Activated CD8-positive, alpha-beta T cell treated with anti-CD3 and anti-CD28 coated beads, Interleukin-2, amount 10 ng/mL, durations not matched to agents 7 days and 5 days (primary cell): Measurements from ENCODE around the gene B4GAT1. TPM values are rescaled to one million over a fixed set of nuclear protein-coding genes. Genes with fewer than 3 reads are reported as not detected.
"Not testable (repeated sequence)": the region's sequence is repeated elsewhere in the genome, so short reads cannot be mapped to it uniquely, and the experiment has no call there.

Experiments used
- ATAC-seq: fragments of 150-1000 bp; cut with Tn5 transposase; one replicate; pipeline ENCODE4 v1.10.0; 2021; ENCODE audit warnings: moderate library complexity
- CTCF ChIA-PET: fragments of 350-600 bp; sonication (Branson Sonifier 250); formaldehyde crosslinking; loops from one replicate; lab custom pipeline; 2021; ENCODE audit warnings: antibody characterized with exemption; lab: Charles Lee
- POLR2A ChIA-PET: fragments of 350-600 bp; sonication (Branson Sonifier 250); formaldehyde crosslinking; loops from one replicate; lab custom pipeline; 2021; ENCODE audit warnings: antibody characterized with exemption; lab: Charles Lee
- DNase-seq: peaks from one replicate; pipeline ENCODE4 v3.0.0-alpha.2; 2020
- H3K27ac Mint-ChIP-seq: one replicate; pipeline ENCODE4 v1.8.0; 2021; ENCODE audit warnings: mild to moderate bottlenecking, mixed read lengths
- H3K27me3 Mint-ChIP-seq: one replicate; pipeline ENCODE4 v1.8.0; 2021; ENCODE audit warnings: low read depth, mixed read lengths
- H3K36me3 Mint-ChIP-seq: one replicate; pipeline ENCODE4 v1.8.0; 2021; ENCODE audit warnings: low read depth, mixed read lengths
- H3K4me1 Mint-ChIP-seq: one replicate; pipeline ENCODE4 v1.8.0; 2021; ENCODE audit warnings: low read depth, mixed read lengths
- H3K4me3 Mint-ChIP-seq: one replicate; pipeline ENCODE4 v1.8.0; 2021; ENCODE audit warnings: mild to moderate bottlenecking, mixed read lengths
- H3K9me3 Mint-ChIP-seq: one replicate; pipeline ENCODE4 v1.8.0; 2022; ENCODE audit warnings: mixed read lengths; ENCODE audit not compliant: insufficient read depth
- total RNA-seq, 2 experiments: library from RNA; stranded (reverse); gene quantifications; one replicate each; pipeline ENCODE4 v1.2.3, GENCODE V29; 2021

B4GAT1 gene
- total RNA-seq, 2 experiments from 2014 or later, result 7.6 TPM

DNA sequence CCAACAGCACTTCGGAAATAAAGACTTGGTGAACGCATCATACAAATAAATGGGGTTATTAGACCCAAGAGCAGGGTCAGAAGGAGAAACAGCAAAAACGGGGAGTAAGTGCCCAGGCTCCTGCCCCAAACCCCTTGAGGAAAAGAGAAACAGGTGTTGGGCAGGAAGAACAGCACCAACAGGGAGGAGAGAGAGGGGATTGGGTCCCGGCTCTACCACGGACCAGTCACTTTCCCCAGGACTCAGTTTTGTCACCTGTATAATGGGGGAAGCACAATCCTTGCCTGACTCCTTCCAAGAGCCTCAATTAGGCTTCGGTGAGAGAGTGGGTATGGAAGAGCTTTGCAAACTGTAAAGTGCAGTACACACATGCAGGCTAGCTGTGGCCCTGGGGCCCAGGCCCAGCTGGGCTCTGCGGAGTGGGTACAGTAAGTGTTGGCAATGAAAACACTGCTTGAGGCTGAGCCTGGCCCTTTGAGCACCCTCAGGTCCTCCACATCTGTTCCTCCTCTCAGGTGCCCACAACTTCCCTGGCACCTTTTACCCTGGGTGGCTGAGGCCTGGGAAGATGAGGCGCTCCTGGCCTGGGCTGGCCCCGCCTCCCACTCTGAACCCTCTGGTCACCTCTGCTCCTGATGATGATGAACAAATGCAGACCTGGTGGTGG is 15.2 kb upstream of the B4GAT1 start:
- Mint-ChIP-seq H3K4me1 (no peaks in the 10 kb centered on the region), H3K36me3 (no peaks in the 10 kb centered on the region), H3K27me3 (no peaks in the 10 kb centered on the region), H3K27ac (peak overlapping the region; percentile 9), H3K9me3 (no peaks in the 10 kb centered on the region), H3K4me3 (no peak overlapping the region)
- CTCF ChIA-PET, result interaction anchor here (1.0 to 3.8 kb wide), 12 partner anchors 9 to 74 kb away, joined by 4 to 44 read pairs (median 7); partner anchors contain the start of genes B4GAT1, BRMS1, RIN1 and SLC29A2
- DNase-seq (no peak), ATAC-seq (no peak)
- POLR2A ChIA-PET, result no interaction called here

DNA sequence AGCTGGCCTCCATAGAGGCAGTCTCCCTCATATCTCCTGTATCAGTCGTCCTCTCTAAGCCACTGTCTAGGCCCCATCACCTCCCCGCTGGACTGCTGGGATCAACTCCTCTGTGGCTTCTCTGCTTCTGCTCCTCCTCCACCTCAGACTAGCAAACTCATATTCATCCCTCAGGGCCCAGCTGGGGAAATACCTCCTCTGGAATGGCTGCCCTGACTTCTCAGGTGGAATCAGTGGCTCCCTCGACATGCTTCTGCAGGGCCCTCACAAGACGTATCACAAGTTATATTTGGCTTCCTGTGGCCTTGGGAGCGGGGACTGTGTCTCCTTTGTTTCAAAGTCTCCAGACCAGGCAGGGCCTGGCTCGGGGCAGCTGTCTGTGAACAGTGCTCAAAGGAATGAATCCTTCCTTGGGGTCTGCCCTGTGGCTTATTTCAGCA is 14.1 kb upstream of the B4GAT1 start:
- H3K27ac Mint-ChIP-seq, result no peak overlapping the region
- no peak overlapping the region for H3K4me3 Mint-ChIP-seq
- H3K27me3 Mint-ChIP-seq, result no peaks in the 10 kb centered on the region
- H3K36me3 Mint-ChIP-seq, result no peaks in the 10 kb centered on the region
- ChIA-PET POLR2A (no interaction called here), CTCF (interaction anchor here (1.3 to 3.8 kb wide), 4 partner anchors 14 to 28 kb away, joined by 3 to 22 read pairs (median 7); partner anchors contain the start of gene B4GAT1)
- ATAC-seq (no peak), DNase-seq (no peak)
- H3K4me1 Mint-ChIP-seq, result no peaks in the 10 kb centered on the region
- H3K9me3 Mint-ChIP-seq, result no peaks in the 10 kb centered on the region

GRCh38 chr11:66360406-66361073 is 13.1 kb upstream of the B4GAT1 start:
- DNase-seq (no peak), ATAC-seq (no peak)
- no peak overlapping the region for H3K4me3 Mint-ChIP-seq
- POLR2A ChIA-PET, result no interaction called here
- no peaks in the 10 kb centered on the region for H3K36me3 Mint-ChIP-seq
- H3K4me1 Mint-ChIP-seq, result no peaks in the 10 kb centered on the region
- H3K27me3 Mint-ChIP-seq, result no peaks in the 10 kb centered on the region
- H3K9me3 Mint-ChIP-seq, result no peaks in the 10 kb centered on the region
- CTCF ChIA-PET, result interaction anchor here (0.7 to 1.8 kb wide), 3 partner anchors 13 to 49 kb away, joined by 3 to 4 read pairs (median 3); partner anchors contain the start of gene B4GAT1
- no peak overlapping the region for H3K27ac Mint-ChIP-seq

- CTCF ChIA-PET, result interaction anchor here (0.7 kb wide), 1 partner anchor 48 kb away, joined by 3 read pairs; no protein-coding TSS in a partner anchor
- H3K4me3 Mint-ChIP-seq, result no peak overlapping the region
- DNase-seq (no peak), ATAC-seq (no peak)
- no peaks in the 10 kb centered on the region for H3K4me1 Mint-ChIP-seq
- POLR2A ChIA-PET, result no interaction called here
- no peaks in the 10 kb centered on the region for H3K36me3 Mint-ChIP-seq
- no peak overlapping the region for H3K27ac Mint-ChIP-seq
- H3K27me3 Mint-ChIP-seq, result no peaks in the 10 kb centered on the region
- no peaks in the 10 kb centered on the region for H3K9me3 Mint-ChIP-seq
Measured at GRCh38 chr11:66359662-66360087, 12.2 kb upstream of the B4GAT1 start.

GRCh38 chr11:66350560-66351235 is 3.3 kb upstream of the B4GAT1 start:
- ChIA-PET POLR2A (interaction anchor here (1.1 kb wide), 1 partner anchor 39 kb away, joined by 3 read pairs; no protein-coding TSS in a partner anchor), CTCF (interaction anchor here (0.6 to 8.2 kb wide), 4 partner anchors 14 to 39 kb away, joined by 3 to 44 read pairs (median 9); no protein-coding TSS in a partner anchor)
- H3K4me3 Mint-ChIP-seq, H3K9me3 Mint-ChIP-seq, H3K36me3 Mint-ChIP-seq, DNase-seq, ATAC-seq, H3K27me3 Mint-ChIP-seq, H3K27ac Mint-ChIP-seq: not testable (repeated sequence)
- H3K4me1 Mint-ChIP-seq, result peaks cover 23% of the 10 kb centered on the region

- ATAC-seq (no peak), DNase-seq (no peak)
- peak overlapping the region; percentile 20 for H3K4me3 Mint-ChIP-seq
- H3K9me3 Mint-ChIP-seq, result no peaks in the 10 kb centered on the region
- peaks cover 2% of the 10 kb centered on the region for H3K36me3 Mint-ChIP-seq
- POLR2A ChIA-PET, result no interaction called here
- CTCF ChIA-PET, result interaction anchor here (1.5 to 8.2 kb wide), 2 partner anchors 7 to 15 kb away, joined by 3 to 44 read pairs; no protein-coding TSS in a partner anchor
- H3K27me3 Mint-ChIP-seq, result peaks cover 2% of the 10 kb centered on the region
- peaks cover 39% of the 10 kb centered on the region for H3K4me1 Mint-ChIP-seq
- no peak overlapping the region for H3K27ac Mint-ChIP-seq
Measured at GRCh38 chr11:66349084-66349386, 1.6 kb upstream of the B4GAT1 start.

- H3K27ac Mint-ChIP-seq, result peak overlapping the region; percentile 48
- no peak for ATAC-seq
- ChIA-PET POLR2A (interaction anchor here (1.3 to 2.9 kb wide), 4 partner anchors 25 to 35 kb away, joined by 3 to 13 read pairs (median 6); partner anchors contain the start of genes CD248 and SLC29A2), CTCF (interaction anchor here (0.8 to 8.2 kb wide), 11 partner anchors 11 to 92 kb away, joined by 3 to 79 read pairs (median 11); partner anchors contain the start of genes MRPL11, RIN1 and SLC29A2)
- H3K4me1 Mint-ChIP-seq, result peaks cover 53% of the 10 kb centered on the region
- peak overlapping the region; percentile 72 for H3K4me3 Mint-ChIP-seq
- H3K9me3 Mint-ChIP-seq, result no peaks in the 10 kb centered on the region
- no peak for DNase-seq
- peaks cover 2% of the 10 kb centered on the region for H3K27me3 Mint-ChIP-seq
- peaks cover 6% of the 10 kb centered on the region for H3K36me3 Mint-ChIP-seq
Measured at GRCh38 chr11:66346476-66347424, 679 bp downstream of the B4GAT1 start.

- peaks cover 55% of the 10 kb centered on the region for H3K4me1 Mint-ChIP-seq
- peak overlapping the region; percentile 96 for H3K4me3 Mint-ChIP-seq
- ATAC-seq, result peak; percentile 24
- H3K27ac Mint-ChIP-seq, result peak overlapping the region; percentile 93
- H3K27me3 Mint-ChIP-seq, result peaks cover 2% of the 10 kb centered on the region
- DNase-seq, result no peak
- H3K9me3 Mint-ChIP-seq, result no peaks in the 10 kb centered on the region
- H3K36me3 Mint-ChIP-seq, result peaks cover 13% of the 10 kb centered on the region
- CTCF ChIA-PET, result interaction anchor here (1.2 to 8.2 kb wide), 11 partner anchors 9 to 66 kb away, joined by 3 to 79 read pairs (median 11); partner anchors contain the start of genes RIN1, SLC29A2 and YIF1A
- POLR2A ChIA-PET, result interaction anchor here (0.6 to 2.9 kb wide), 10 partner anchors 10 to 774 kb away, joined by 3 to 28 read pairs (median 6); partner anchors contain the start of genes CD248, SLC29A2 and YIF1A
Measured at GRCh38 chr11:66345316-66345649, 2.1 kb downstream of the B4GAT1 start.

GRCh38 chr11:66344550-66345315 is 2.7 kb downstream of the B4GAT1 start, which contains the start of gene BRMS1:
BRMS1 (minus strand) TSS chr11:66345104; CDS start chr11:66342234, 2,870 bp downstream.
- peak; percentile 98 for DNase-seq
- Mint-ChIP-seq H3K27me3 (peaks cover 2% of the 10 kb centered on the region), H3K4me3 (peak within 1 kb of the TSS; percentile 96), H3K36me3 (peaks cover 13% of the 10 kb centered on the region), H3K4me1 (peaks cover 55% of the 10 kb centered on the region), H3K9me3 (no peaks in the 10 kb centered on the region), H3K27ac (peak within 1 kb of the TSS; percentile 93)
- CTCF ChIA-PET, result interaction anchor here (0.8 to 8.2 kb wide), 14 partner anchors 9 to 67 kb away, joined by 3 to 79 read pairs (median 6); partner anchors contain the start of genes RIN1 and YIF1A
- POLR2A ChIA-PET, result interaction anchor here (0.7 to 2.9 kb wide), 11 partner anchors 10 to 773 kb away, joined by 3 to 28 read pairs (median 4); partner anchors contain the start of genes CD248, SLC29A2 and YIF1A
- ATAC-seq, result peak; percentile 77

- ChIA-PET POLR2A (interaction anchor here (2.9 kb wide), 1 partner anchor 31 kb away, joined by 28 read pairs; no protein-coding TSS in a partner anchor), CTCF (interaction anchor here (1.7 to 7.6 kb wide), 3 partner anchors 20 to 43 kb away, joined by 6 to 79 read pairs (median 33); no protein-coding TSS in a partner anchor)
- no peaks in the 10 kb centered on the region for H3K9me3 Mint-ChIP-seq
- peaks cover 22% of the 10 kb centered on the region for H3K36me3 Mint-ChIP-seq
- peaks cover 2% of the 10 kb centered on the region for H3K27me3 Mint-ChIP-seq
- H3K4me3 Mint-ChIP-seq, result peak overlapping the region; percentile 96
- H3K4me1 Mint-ChIP-seq, result peaks cover 60% of the 10 kb centered on the region
- DNase-seq (no peak), ATAC-seq (no peak)
- H3K27ac Mint-ChIP-seq, result peak overlapping the region; percentile 93
Measured at GRCh38 chr11:66343176-66343575, 4.3 kb downstream of the B4GAT1 start.
